HepG2 (cell line): ENCODE results near the gene DCUN1D4. TPM values are rescaled to one million over a fixed set of nuclear protein-coding genes. Genes with fewer than 3 reads are reported as not detected.
A peak's percentile ranks its signal among the peaks of the same experiment; 100 is the strongest.

Experiments used
- ETV5 ChIP-seq: IDR thresholded peaks from 2 replicates; pipeline ENCODE4 v1.6.1; 2018; ENCODE audit warnings: missing biosample characterization, missing genetic modification reagents, inconsistent platforms, borderline replicate concordance
- HMG20B ChIP-seq: conservative IDR thresholded peaks from 2 replicates; pipeline ENCODE4 v1.6.1; 2016; ENCODE audit warnings: missing genetic modification reagents, missing compliant biosample characterization
- JARID2 ChIP-seq: sonication (generic); formaldehyde crosslinking; IDR thresholded peaks from 2 replicates; pipeline ENCODE4 v1.8.1; 2023; ENCODE audit warnings: missing genetic modification reagents, inconsistent platforms; ENCODE audit not compliant: insufficient replicate concordance
- JUNB ChIP-seq: sonication (generic); formaldehyde crosslinking; IDR thresholded peaks from 2 replicates; pipeline ENCODE4 v1.8.0; 2022; ENCODE audit warnings: missing genetic modification reagents, mild to moderate bottlenecking, borderline replicate concordance
- NFATC3 ChIP-seq: sonication (generic); formaldehyde crosslinking; IDR thresholded peaks from 2 replicates; pipeline ENCODE4 v1.5.1; 2020; ENCODE audit warnings: mild to moderate bottlenecking, missing genetic modification reagents
- NFYC ChIP-seq: IDR thresholded peaks from 2 replicates; pipeline ENCODE4 v1.6.1; 2016; ENCODE audit warnings: missing genetic modification reagents, missing compliant biosample characterization
- RAD51 ChIP-seq: fragments of 450-650 bp; IDR thresholded peaks from 2 replicates; pipeline ENCODE4 v1.6.1; 2016; ENCODE audit warnings: borderline replicate concordance
- SALL1 ChIP-seq: sonication (generic); formaldehyde crosslinking; IDR thresholded peaks from 2 replicates; pipeline ENCODE4 v1.8.0; 2022; ENCODE audit warnings: mild to moderate bottlenecking, missing genetic modification reagents
- SMARCC2 ChIP-seq: fragments of 450-650 bp; IDR thresholded peaks from 2 replicates; pipeline ENCODE4 v1.6.1; 2017; ENCODE audit warnings: antibody characterized with exemption, mild to moderate bottlenecking
- U2AF1 ChIP-seq: fragments of 200-400 bp; formaldehyde crosslinking; optimal IDR thresholded peaks from 2 replicates; pipeline ENCODE3; 2017; ENCODE audit warnings: mild to moderate bottlenecking, low read depth, low read length
- XRCC5 ChIP-seq: fragments of 200-400 bp; formaldehyde crosslinking; optimal IDR thresholded peaks from 2 replicates; pipeline ENCODE3; 2017; ENCODE audit warnings: mild to moderate bottlenecking, low read length
- ZBTB7A ChIP-seq: sonication (generic); formaldehyde crosslinking; IDR thresholded peaks from 2 replicates; pipeline ENCODE4 v1.8.0; 2022; ENCODE audit warnings: mild to moderate bottlenecking, missing genetic modification reagents
- ZNF225 ChIP-seq: sonication (generic); formaldehyde crosslinking; IDR thresholded peaks from 2 replicates; pipeline ENCODE4 v1.4.0; 2020; ENCODE audit warnings: mild to moderate bottlenecking, missing genetic modification reagents
- ZNF232 ChIP-seq: sonication (generic); formaldehyde crosslinking; IDR thresholded peaks from 2 replicates; pipeline ENCODE4 v1.4.0; 2020; ENCODE audit warnings: missing genetic modification reagents, borderline replicate concordance
- ZNF280D ChIP-seq: sonication (generic); formaldehyde crosslinking; IDR thresholded peaks from 2 replicates; pipeline ENCODE4 v1.5.1; 2020; ENCODE audit warnings: mild to moderate bottlenecking, missing genetic modification reagents
- ZNF337 ChIP-seq: sonication (generic); formaldehyde crosslinking; IDR thresholded peaks from 2 replicates; pipeline ENCODE4 v1.5.1; 2020; ENCODE audit warnings: missing genetic modification reagents, low read depth, mild to moderate bottlenecking, borderline replicate concordance
- ZNF350 ChIP-seq: sonication (generic); formaldehyde crosslinking; IDR thresholded peaks from 2 replicates; pipeline ENCODE4 v1.4.0; 2020; ENCODE audit warnings: mild to moderate bottlenecking, low read depth, missing genetic modification reagents, borderline replicate concordance
- ZNF367 ChIP-seq: sonication (generic); formaldehyde crosslinking; IDR thresholded peaks from 2 replicates; pipeline ENCODE4 v1.4.0; 2020; ENCODE audit warnings: missing genetic modification reagents, borderline replicate concordance
- ZNF503 ChIP-seq: sonication (generic); formaldehyde crosslinking; IDR thresholded peaks from 2 replicates; pipeline ENCODE4 v1.4.0; 2020; ENCODE audit warnings: missing genetic modification reagents
- ZNF556 ChIP-seq: sonication (generic); formaldehyde crosslinking; IDR thresholded peaks from 2 replicates; pipeline ENCODE4 v1.4.0; 2020; ENCODE audit warnings: mild to moderate bottlenecking, missing genetic modification reagents, borderline replicate concordance
- ZNF563 ChIP-seq: sonication (generic); formaldehyde crosslinking; IDR thresholded peaks from 2 replicates; pipeline ENCODE4 v1.8.0; 2022; ENCODE audit warnings: mild to moderate bottlenecking, moderate library complexity, missing genetic modification reagents
- ZNF607 ChIP-seq: sonication (generic); formaldehyde crosslinking; IDR thresholded peaks from 2 replicates; pipeline ENCODE4 v1.5.1; 2020; ENCODE audit warnings: missing genetic modification reagents, mild to moderate bottlenecking, borderline replicate concordance
- ZNF749 ChIP-seq: sonication (generic); formaldehyde crosslinking; IDR thresholded peaks from 2 replicates; pipeline ENCODE4 v1.8.0; 2022; ENCODE audit warnings: mild to moderate bottlenecking, missing genetic modification reagents, moderate library complexity, borderline replicate concordance
- ZNF775 ChIP-seq: sonication (generic); formaldehyde crosslinking; IDR thresholded peaks from 2 replicates; pipeline ENCODE4 v1.4.0; 2020; ENCODE audit warnings: missing genetic modification reagents, mild to moderate bottlenecking, moderate library complexity, borderline replicate concordance
- polyA plus RNA-seq, 8 experiments: library from polyadenylated mRNA; depleted of rRNA in 3 of 8; stranded (reverse) in 7 of 8; unstranded in 1 of 8; fragments of >200 nt; fragmentation: Illumina TruSeq in 4 of 8; extraction: Trizol in 4 of 8; gene quantifications; 2 replicates each; pipeline versions ENCODE4 v1.2.1 to v1.2.3, GENCODE V29; 2011 to 2016; ENCODE audit warnings: low read depth in 4 of 8, missing spikeins in 1 of 8, mixed read lengths in 1 of 8; ENCODE audit not compliant: insufficient read depth in 1 of 8
- total RNA-seq, 5 experiments: library from RNA; depleted of rRNA; stranded (reverse); fragments of >200 nt; fragmentation: Illumina TruSeq; extraction: Trizol; gene quantifications; 2 replicates each; pipeline ENCODE4 v1.2.3, GENCODE V29; 2016; ENCODE audit warnings: low read depth in 1 of 5
- TF ChIP-seq, protein P1 (sequence below): IDR thresholded peaks from 2 replicates; pipeline ENCODE4 v1.6.1; 2016; ENCODE audit warnings: low read depth, control low read depth

Gene DCUN1D4
- total and polyA plus RNA-seq, 2 of the 13 experiments (the other 11 are each of a cell fraction or from before 2014, with no cell fraction given): 27.9 to 44.4 TPM

GRCh38 chr4:51909236-51909703 lies 66.3 kb downstream of the DCUN1D4 start (continued):
- TF ChIP-seq ZNF225 (CRISPR knock-in tag) (no peak), JARID2 (CRISPR knock-in tag) (peak; percentile 75), HMG20B (CRISPR knock-in tag) (peak; percentile 83; the same call in 1 of the 2 replicates), ZNF280D (CRISPR knock-in tag) (peak; percentile 92), ZNF350 (CRISPR knock-in tag) (peak; percentile 98), ZNF367 (CRISPR knock-in tag) (no peak), ETV5 (peak; percentile 77), ZNF563 (CRISPR knock-in tag) (peak; percentile 57; the same call in 1 of the 2 replicates), NFYC (CRISPR knock-in tag) (peak; percentile 52; the same call in 1 of the 2 replicates), ZNF232 (CRISPR knock-in tag) (peak; percentile 91; the same call in 1 of the 2 replicates), JUNB (peak; percentile 48; the same call in 1 of the 2 replicates), RAD51 (no peak), SMARCC2 (0 out of 2 replicates have a peak, but pooled peaks have one; percentile 25), ZNF337 (CRISPR knock-in tag) (no peak), XRCC5 (peak; percentile 92), NFATC3 (CRISPR knock-in tag) (no peak), ZNF556 (CRISPR knock-in tag) (peak; percentile 92), SALL1 (CRISPR knock-in tag) (peak; percentile 99), ZNF607 (CRISPR knock-in tag) (peak; percentile 68; the same call in 1 of the 2 replicates), ZBTB7A (CRISPR knock-in tag) (no peak), ZNF775 (CRISPR knock-in tag) (no peak), ZNF503 (CRISPR knock-in tag) (peak; percentile 94), ZNF749 (CRISPR knock-in tag) (peak; percentile 81; the same call in 1 of the 2 replicates), U2AF1 (peak; percentile 69)
- TF ChIP-seq, protein P1, sequence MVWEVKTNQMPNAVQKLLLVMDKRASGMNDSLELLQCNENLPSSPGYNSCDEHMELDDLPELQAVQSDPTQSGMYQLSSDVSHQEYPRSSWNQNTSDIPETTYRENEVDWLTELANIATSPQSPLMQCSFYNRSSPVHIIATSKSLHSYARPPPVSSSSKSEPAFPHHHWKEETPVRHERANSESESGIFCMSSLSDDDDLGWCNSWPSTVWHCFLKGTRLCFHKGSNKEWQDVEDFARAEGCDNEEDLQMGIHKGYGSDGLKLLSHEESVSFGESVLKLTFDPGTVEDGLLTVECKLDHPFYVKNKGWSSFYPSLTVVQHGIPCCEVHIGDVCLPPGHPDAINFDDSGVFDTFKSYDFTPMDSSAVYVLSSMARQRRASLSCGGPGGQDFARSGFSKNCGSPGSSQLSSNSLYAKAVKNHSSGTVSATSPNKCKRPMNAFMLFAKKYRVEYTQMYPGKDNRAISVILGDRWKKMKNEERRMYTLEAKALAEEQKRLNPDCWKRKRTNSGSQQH (CRISPR knock-in tag): peak; percentile 78; the same call in 1 of the 2 replicates
